ENCODE data around the gene FYB2. TPM values are rescaled to one million over a fixed set of nuclear protein-coding genes. Genes with fewer than 3 reads are reported as not detected.

Gene FYB2
- total and polyA plus RNA-seq, 10 of the 15 experiments (the other 5 are each of a cell fraction or from before 2014, with no cell fraction given) = 0.04 to 0.16 (median 0.05) TPM; not detected in 4

DNA sequence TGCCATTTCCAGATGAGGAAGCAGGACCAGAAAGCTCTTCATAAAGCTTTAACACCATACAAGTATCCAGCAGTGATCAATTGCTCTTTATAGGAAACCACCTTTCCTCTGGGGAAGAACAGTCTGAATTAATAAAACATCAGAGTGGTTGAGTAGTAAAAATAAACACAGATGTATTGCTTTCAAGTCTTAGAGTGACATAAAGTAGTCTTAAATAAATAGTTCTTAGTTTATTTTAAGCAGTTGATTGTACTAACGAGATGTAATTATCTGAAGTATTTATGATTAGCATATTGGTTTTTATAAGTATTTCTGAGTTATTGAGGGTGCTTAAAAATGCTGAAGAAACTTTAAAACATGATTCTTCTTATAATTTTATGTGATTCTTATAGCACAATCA, 107.1 kb downstream of the FYB2 start:
- H2AFZ ChIP-seq (ENCODE audit: control insufficient read depth, low read depth, low read length) = no peak overlapping the region
- in situ Hi-C loops (cut with MboI) (no loop called here), intact Hi-C loops (cut with micrococcal nuclease; ENCODE audit: unreplicated experiment) (no loop called here)
- H3K27me3 ChIP-seq (replicated peaks in 1 of 2; ENCODE audit: control insufficient read depth in 2 of 2, insufficient read depth in 2 of 2, low read length in 1 of 2) = no peaks in the 10 kb centered on the region
- H3K9ac ChIP-seq (ENCODE audit: control insufficient read depth, insufficient read depth, low read length) = no peak overlapping the region
- H3K79me2 ChIP-seq (ENCODE audit: control insufficient read depth, insufficient read depth, low read length) = no peaks in the 10 kb centered on the region
- no peaks in the 10 kb centered on the region for H3K9me3 ChIP-seq (replicated peaks; ENCODE audit: control insufficient read depth, insufficient read depth, low read length)
- ChIA-PET POLR2A (no interaction called here), SMC1A (ENCODE audit: uncharacterized antibody, unreplicated experiment) (no interaction called here), RAD21 (ENCODE audit: unreplicated experiment) (no interaction called here), CTCF (interaction anchor here (0.6 to 1.8 kb wide), 3 partner anchors 9 to 1231 kb away, joined by 3 to 5 read pairs (median 5); no protein-coding TSS in a partner anchor)
- H3K27ac ChIP-seq (ENCODE audit: control insufficient read depth, insufficient read depth) = no peak overlapping the region
- H3K4me2 ChIP-seq (ENCODE audit: control insufficient read depth, insufficient read depth) = no peak overlapping the region
- H3K36me3 ChIP-seq (ENCODE audit: control insufficient read depth in 2 of 2, insufficient read depth in 2 of 2, low read length in 1 of 2) = no peaks in the 10 kb centered on the region
- WGBS (ENCODE audit: insufficient coverage, insufficient replicate concordance, low lambda C conversion rate, missing lambda C conversion rate) = 0% methylated on average over 1 of the region's 1 CpG
- FAIRE-seq (no peak), ATAC-seq (no peak), DNase-seq (ENCODE audit: low read depth, low spot score) (no peak)
- no peaks in the 10 kb centered on the region for H3K4me1 ChIP-seq (ENCODE audit: control insufficient read depth, insufficient read depth, low read length)
- H3K4me3 ChIP-seq = no peak overlapping the region
- no peaks in the 10 kb centered on the region for H4K20me1 ChIP-seq (ENCODE audit: control insufficient read depth, insufficient read depth)
- BruUV-seq (replicated peaks) = no TSS peak
- TF ChIP-seq, protein P1, sequence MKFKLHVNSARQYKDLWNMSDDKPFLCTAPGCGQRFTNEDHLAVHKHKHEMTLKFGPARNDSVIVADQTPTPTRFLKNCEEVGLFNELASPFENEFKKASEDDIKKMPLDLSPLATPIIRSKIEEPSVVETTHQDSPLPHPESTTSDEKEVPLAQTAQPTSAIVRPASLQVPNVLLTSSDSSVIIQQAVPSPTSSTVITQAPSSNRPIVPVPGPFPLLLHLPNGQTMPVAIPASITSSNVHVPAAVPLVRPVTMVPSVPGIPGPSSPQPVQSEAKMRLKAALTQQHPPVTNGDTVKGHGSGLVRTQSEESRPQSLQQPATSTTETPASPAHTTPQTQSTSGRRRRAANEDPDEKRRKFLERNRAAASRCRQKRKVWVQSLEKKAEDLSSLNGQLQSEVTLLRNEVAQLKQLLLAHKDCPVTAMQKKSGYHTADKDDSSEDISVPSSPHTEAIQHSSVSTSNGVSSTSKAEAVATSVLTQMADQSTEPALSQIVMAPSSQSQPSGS (IDR thresholded peaks at IDR 0.05; ENCODE audit: low read length) = no peak
- TF ChIP-seq RUNX3 (IDR thresholded peaks at IDR 0.05; ENCODE audit: low read length) = no peak
- no peak for TF ChIP-seq BMI1 (IDR thresholded peaks at IDR 0.05; ENCODE audit: borderline replicate concordance)
- TF ChIP-seq, protein P2, sequence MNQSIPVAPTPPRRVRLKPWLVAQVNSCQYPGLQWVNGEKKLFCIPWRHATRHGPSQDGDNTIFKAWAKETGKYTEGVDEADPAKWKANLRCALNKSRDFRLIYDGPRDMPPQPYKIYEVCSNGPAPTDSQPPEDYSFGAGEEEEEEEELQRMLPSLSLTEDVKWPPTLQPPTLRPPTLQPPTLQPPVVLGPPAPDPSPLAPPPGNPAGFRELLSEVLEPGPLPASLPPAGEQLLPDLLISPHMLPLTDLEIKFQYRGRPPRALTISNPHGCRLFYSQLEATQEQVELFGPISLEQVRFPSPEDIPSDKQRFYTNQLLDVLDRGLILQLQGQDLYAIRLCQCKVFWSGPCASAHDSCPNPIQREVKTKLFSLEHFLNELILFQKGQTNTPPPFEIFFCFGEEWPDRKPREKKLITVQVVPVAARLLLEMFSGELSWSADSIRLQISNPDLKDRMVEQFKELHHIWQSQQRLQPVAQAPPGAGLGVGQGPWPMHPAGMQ (IDR thresholded peaks at IDR 0.05; ENCODE audit: borderline replicate concordance) = no peak
- no peak for TF ChIP-seq FOXK2 (IDR thresholded peaks at IDR 0.05)
- TF ChIP-seq SP1 (IDR thresholded peaks at IDR 0.05; ENCODE audit: low read depth, low read length) = no peak
- TF ChIP-seq, protein P3, sequence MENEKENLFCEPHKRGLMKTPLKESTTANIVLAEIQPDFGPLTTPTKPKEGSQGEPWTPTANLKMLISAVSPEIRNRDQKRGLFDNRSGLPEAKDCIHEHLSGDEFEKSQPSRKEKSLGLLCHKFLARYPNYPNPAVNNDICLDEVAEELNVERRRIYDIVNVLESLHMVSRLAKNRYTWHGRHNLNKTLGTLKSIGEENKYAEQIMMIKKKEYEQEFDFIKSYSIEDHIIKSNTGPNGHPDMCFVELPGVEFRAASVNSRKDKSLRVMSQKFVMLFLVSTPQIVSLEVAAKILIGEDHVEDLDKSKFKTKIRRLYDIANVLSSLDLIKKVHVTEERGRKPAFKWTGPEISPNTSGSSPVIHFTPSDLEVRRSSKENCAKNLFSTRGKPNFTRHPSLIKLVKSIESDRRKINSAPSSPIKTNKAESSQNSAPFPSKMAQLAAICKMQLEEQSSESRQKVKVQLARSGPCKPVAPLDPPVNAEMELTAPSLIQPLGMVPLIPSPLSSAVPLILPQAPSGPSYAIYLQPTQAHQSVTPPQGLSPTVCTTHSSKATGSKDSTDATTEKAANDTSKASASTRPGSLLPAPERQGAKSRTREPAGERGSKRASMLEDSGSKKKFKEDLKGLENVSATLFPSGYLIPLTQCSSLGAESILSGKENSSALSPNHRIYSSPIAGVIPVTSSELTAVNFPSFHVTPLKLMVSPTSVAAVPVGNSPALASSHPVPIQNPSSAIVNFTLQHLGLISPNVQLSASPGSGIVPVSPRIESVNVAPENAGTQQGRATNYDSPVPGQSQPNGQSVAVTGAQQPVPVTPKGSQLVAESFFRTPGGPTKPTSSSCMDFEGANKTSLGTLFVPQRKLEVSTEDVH (IDR thresholded peaks at IDR 0.05; ENCODE audit: low read depth, partially characterized antibody) = no peak
- TF ChIP-seq, protein P4, sequence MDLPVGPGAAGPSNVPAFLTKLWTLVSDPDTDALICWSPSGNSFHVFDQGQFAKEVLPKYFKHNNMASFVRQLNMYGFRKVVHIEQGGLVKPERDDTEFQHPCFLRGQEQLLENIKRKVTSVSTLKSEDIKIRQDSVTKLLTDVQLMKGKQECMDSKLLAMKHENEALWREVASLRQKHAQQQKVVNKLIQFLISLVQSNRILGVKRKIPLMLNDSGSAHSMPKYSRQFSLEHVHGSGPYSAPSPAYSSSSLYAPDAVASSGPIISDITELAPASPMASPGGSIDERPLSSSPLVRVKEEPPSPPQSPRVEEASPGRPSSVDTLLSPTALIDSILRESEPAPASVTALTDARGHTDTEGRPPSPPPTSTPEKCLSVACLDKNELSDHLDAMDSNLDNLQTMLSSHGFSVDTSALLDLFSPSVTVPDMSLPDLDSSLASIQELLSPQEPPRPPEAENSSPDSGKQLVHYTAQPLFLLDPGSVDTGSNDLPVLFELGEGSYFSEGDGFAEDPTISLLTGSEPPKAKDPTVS (IDR thresholded peaks at IDR 0.05; ENCODE audit: low read depth, low read length) = no peak
- no peak for TF ChIP-seq EED (IDR thresholded peaks at IDR 0.05; ENCODE audit: low read depth)
- TF ChIP-seq MYB (IDR thresholded peaks at IDR 0.05; ENCODE audit: borderline replicate concordance, low read depth, low read length) = no peak
- TF ChIP-seq STAT1 (conservative IDR thresholded peaks at IDR 0.05) = no peak
- TF ChIP-seq, protein P5, sequence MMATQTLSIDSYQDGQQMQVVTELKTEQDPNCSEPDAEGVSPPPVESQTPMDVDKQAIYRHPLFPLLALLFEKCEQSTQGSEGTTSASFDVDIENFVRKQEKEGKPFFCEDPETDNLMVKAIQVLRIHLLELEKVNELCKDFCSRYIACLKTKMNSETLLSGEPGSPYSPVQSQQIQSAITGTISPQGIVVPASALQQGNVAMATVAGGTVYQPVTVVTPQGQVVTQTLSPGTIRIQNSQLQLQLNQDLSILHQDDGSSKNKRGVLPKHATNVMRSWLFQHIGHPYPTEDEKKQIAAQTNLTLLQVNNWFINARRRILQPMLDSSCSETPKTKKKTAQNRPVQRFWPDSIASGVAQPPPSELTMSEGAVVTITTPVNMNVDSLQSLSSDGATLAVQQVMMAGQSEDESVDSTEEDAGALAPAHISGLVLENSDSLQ (IDR thresholded peaks at IDR 0.05) = no peak
- no peak for TF ChIP-seq FOS (IDR thresholded peaks at IDR 0.05; ENCODE audit: borderline replicate concordance, extremely low read depth, insufficient read length)
- TF ChIP-seq SMC3 (IDR thresholded peaks at IDR 0.05; ENCODE audit: borderline replicate concordance, low read length) = no peak
- TF ChIP-seq EP300 (IDR thresholded peaks at IDR 0.05; ENCODE audit: borderline replicate concordance in 1 of 2, control insufficient read depth in 1 of 2, low read depth in 2 of 2, low read length in 2 of 2) = no peak
- no peak for TF ChIP-seq STAT3 (IDR thresholded peaks at IDR 0.05; ENCODE audit: low read depth, low read length)

Measured in GM12878 (cell line).